HG03064 (cell line): ENCODE results near the gene FAM76B.

Source experiments
- ATAC-seq: cut with Tn5 transposase; IDR thresholded peaks from one replicate; pipeline ENCODE4 v1.9.1; 2021; ENCODE audit warnings: low read depth; ENCODE audit not compliant: unreplicated experiment

FAM76B gene

GRCh38 chr11:95734009-95734572, 55.5 kb downstream of the FAM76B start:
- no peak for ATAC-seq

- ATAC-seq, result no peak
Measured at GRCh38 chr11:95732930-95733602, 56.5 kb downstream of the FAM76B start.

GRCh38 chr11:95729462-95729861, 60.1 kb downstream of the FAM76B start:
- no peak for ATAC-seq

GRCh38 chr11:95728790-95729189, 60.8 kb downstream of the FAM76B start:
- ATAC-seq, result no peak

- ATAC-seq, result no peak
Measured at GRCh38 chr11:95728094-95728493, 61.5 kb downstream of the FAM76B start.

GRCh38 chr11:95727620-95728019, 62.0 kb downstream of the FAM76B start:
- no peak for ATAC-seq

- ATAC-seq, result no peak
Measured at GRCh38 chr11:95727111-95727510, 62.5 kb downstream of the FAM76B start.

GRCh38 chr11:95725196-95725595, 64.4 kb downstream of the FAM76B start:
- no peak for ATAC-seq

- no peak for ATAC-seq
Measured at GRCh38 chr11:95723361-95723942, 66.1 kb downstream of the FAM76B start.

GRCh38 chr11:95720195-95720594, 69.4 kb downstream of the FAM76B start:
- no peak for ATAC-seq
